Measurements from ENCODE around the gene NUP93. TPM values are rescaled to one million over a fixed set of nuclear protein-coding genes. Genes with fewer than 3 reads are reported as not detected.

NUP93 gene
- total and polyA plus RNA-seq, 2 experiments from 2014 or later, result 139 to 187 TPM

GRCh38 chr16:56734429-56734828 lies 4.5 kb downstream of the NUP93 start:
- peaks cover 87% of the 10 kb centered on the region for H3K79me2 ChIP-seq (replicated peaks; ENCODE audit: insufficient read depth)
- no peak overlapping the region for H2AFZ ChIP-seq
- no peaks in the 10 kb centered on the region for H3F3A ChIP-seq (replicated peaks; ENCODE audit: low read depth)
- peaks cover 14% of the 10 kb centered on the region for H3K9me3 Mint-ChIP-seq
- H3K9me2 ChIP-seq (ENCODE audit: insufficient read depth), result no peaks in the 10 kb centered on the region
- H3K36me3 Mint-ChIP-seq (ENCODE audit: low read depth), result peaks cover 24% of the 10 kb centered on the region
- H3K27me3 ChIP-seq (ENCODE audit: insufficient read depth), result no peaks in the 10 kb centered on the region
- peaks cover 47% of the 10 kb centered on the region for H4K20me1 ChIP-seq (replicated peaks; ENCODE audit: insufficient read depth)
- TF ChIP-seq STAT1 (IDR thresholded peaks at IDR 0.05; ENCODE audit: unreplicated experiment) (no peak), POLR2AphosphoS5 (IDR thresholded peaks at IDR 0.05; ENCODE audit: low read depth) (no peak), JUNB (IDR thresholded peaks at IDR 0.05; ENCODE audit: unreplicated experiment) (no peak), EZH2 (IDR thresholded peaks at IDR 0.05; ENCODE audit: low read depth, unreplicated experiment) (no peak), CREB1 (CRISPR knock-in tag; IDR thresholded peaks at IDR 0.05; ENCODE audit: low read depth) (no peak)
- TF ChIP-seq, protein P1, sequence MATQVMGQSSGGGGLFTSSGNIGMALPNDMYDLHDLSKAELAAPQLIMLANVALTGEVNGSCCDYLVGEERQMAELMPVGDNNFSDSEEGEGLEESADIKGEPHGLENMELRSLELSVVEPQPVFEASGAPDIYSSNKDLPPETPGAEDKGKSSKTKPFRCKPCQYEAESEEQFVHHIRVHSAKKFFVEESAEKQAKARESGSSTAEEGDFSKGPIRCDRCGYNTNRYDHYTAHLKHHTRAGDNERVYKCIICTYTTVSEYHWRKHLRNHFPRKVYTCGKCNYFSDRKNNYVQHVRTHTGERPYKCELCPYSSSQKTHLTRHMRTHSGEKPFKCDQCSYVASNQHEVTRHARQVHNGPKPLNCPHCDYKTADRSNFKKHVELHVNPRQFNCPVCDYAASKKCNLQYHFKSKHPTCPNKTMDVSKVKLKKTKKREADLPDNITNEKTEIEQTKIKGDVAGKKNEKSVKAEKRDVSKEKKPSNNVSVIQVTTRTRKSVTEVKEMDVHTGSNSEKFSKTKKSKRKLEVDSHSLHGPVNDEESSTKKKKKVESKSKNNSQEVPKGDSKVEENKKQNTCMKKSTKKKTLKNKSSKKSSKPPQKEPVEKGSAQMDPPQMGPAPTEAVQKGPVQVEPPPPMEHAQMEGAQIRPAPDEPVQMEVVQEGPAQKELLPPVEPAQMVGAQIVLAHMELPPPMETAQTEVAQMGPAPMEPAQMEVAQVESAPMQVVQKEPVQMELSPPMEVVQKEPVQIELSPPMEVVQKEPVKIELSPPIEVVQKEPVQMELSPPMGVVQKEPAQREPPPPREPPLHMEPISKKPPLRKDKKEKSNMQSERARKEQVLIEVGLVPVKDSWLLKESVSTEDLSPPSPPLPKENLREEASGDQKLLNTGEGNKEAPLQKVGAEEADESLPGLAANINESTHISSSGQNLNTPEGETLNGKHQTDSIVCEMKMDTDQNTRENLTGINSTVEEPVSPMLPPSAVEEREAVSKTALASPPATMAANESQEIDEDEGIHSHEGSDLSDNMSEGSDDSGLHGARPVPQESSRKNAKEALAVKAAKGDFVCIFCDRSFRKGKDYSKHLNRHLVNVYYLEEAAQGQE (IDR thresholded peaks at IDR 0.05; ENCODE audit: unreplicated experiment), result no peak
- TF ChIP-seq, protein P2, sequence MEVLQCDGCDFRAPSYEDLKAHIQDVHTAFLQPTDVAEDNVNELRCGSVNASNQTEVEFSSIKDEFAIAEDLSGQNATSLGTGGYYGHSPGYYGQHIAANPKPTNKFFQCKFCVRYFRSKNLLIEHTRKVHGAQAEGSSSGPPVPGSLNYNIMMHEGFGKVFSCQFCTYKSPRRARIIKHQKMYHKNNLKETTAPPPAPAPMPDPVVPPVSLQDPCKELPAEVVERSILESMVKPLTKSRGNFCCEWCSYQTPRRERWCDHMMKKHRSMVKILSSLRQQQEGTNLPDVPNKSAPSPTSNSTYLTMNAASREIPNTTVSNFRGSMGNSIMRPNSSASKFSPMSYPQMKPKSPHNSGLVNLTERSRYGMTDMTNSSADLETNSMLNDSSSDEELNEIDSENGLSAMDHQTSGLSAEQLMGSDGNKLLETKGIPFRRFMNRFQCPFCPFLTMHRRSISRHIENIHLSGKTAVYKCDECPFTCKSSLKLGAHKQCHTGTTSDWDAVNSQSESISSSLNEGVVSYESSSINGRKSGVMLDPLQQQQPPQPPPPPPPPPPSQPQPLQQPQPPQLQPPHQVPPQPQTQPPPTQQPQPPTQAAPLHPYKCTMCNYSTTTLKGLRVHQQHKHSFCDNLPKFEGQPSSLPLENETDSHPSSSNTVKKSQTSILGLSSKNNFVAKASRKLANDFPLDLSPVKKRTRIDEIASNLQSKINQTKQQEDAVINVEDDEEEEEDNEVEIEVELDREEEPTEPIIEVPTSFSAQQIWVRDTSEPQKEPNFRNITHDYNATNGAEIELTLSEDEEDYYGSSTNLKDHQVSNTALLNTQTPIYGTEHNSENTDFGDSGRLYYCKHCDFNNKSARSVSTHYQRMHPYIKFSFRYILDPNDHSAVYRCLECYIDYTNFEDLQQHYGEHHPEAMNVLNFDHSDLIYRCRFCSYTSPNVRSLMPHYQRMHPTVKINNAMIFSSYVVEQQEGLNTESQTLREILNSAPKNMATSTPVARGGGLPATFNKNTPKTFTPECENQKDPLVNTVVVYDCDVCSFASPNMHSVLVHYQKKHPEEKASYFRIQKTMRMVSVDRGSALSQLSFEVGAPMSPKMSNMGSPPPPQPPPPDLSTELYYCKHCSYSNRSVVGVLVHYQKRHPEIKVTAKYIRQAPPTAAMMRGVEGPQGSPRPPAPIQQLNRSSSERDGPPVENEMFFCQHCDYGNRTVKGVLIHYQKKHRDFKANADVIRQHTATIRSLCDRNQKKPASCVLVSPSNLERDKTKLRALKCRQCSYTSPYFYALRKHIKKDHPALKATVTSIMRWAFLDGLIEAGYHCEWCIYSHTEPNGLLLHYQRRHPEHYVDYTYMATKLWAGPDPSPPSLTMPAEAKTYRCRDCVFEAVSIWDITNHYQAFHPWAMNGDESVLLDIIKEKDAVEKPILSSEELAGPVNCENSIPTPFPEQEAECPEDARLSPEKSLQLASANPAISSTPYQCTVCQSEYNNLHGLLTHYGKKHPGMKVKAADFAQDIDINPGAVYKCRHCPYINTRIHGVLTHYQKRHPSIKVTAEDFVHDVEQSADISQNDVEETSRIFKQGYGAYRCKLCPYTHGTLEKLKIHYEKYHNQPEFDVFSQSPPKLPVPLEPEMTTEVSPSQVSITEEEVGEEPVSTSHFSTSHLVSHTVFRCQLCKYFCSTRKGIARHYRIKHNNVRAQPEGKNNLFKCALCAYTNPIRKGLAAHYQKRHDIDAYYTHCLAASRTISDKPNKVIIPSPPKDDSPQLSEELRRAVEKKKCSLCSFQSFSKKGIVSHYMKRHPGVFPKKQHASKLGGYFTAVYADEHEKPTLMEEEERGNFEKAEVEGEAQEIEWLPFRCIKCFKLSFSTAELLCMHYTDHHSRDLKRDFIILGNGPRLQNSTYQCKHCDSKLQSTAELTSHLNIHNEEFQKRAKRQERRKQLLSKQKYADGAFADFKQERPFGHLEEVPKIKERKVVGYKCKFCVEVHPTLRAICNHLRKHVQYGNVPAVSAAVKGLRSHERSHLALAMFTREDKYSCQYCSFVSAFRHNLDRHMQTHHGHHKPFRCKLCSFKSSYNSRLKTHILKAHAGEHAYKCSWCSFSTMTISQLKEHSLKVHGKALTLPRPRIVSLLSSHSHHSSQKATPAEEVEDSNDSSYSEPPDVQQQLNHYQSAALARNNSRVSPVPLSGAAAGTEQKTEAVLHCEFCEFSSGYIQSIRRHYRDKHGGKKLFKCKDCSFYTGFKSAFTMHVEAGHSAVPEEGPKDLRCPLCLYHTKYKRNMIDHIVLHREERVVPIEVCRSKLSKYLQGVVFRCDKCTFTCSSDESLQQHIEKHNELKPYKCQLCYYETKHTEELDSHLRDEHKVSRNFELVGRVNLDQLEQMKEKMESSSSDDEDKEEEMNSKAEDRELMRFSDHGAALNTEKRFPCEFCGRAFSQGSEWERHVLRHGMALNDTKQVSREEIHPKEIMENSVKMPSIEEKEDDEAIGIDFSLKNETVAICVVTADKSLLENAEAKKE (CRISPR knock-in tag; IDR thresholded peaks at IDR 0.05), result no peak
- H3K4me3 ChIP-seq, result no peak overlapping the region
- peaks cover 4% of the 10 kb centered on the region for H3K27me3 Mint-ChIP-seq (ENCODE audit: insufficient read depth, low read depth, poor library complexity)
- no peak for ATAC-seq
- no peak overlapping the region for H3K4me3 Mint-ChIP-seq
- no peak overlapping the region for H3K4me2 ChIP-seq
- no peak overlapping the region for H3K27ac Mint-ChIP-seq
- H3K4me1 ChIP-seq (ENCODE audit: insufficient read depth), result peaks cover 7% of the 10 kb centered on the region
- no peak overlapping the region for H3K27ac ChIP-seq (ENCODE audit: low read depth)
- peaks cover 7% of the 10 kb centered on the region for H3K4me1 Mint-ChIP-seq
- H3K36me3 ChIP-seq (ENCODE audit: insufficient read depth), result no peaks in the 10 kb centered on the region; the same call in none of the 2 replicates
- no peak for DNase-seq (ENCODE audit: low spot score)

Measured in GM23338 (cell line).